ENCODE results near the gene AKAP8. TPM values are rescaled to one million over a fixed set of nuclear protein-coding genes. Genes with fewer than 3 reads are reported as not detected.

The AKAP8 gene
- polyA plus RNA-seq, 1 donor from 2014 or later, result 22.7 TPM

DNA sequence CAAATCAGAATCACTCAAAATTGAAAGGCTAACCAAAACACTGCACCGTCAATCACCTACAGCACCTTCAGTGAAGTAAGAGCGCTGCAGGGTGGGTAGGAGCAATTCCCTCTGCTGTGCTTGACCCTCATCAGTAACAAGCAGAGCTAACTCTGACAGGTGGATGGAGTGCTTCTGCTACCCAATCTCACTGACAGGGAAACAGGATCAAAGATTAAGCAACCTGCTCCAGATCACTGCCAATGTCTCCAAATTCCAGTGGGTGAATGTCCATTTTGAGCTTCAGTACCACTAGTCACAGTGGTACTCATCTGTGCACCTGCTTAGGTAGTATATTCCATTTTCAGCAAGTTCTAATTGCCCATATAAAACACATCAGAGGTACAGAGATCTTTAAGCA is 72.4 kb downstream of the AKAP8 start:
- Histone ChIP-seq H3F3A (ENCODE audit: insufficient read depth, low read length, poor library complexity, severe bottlenecking) (no peaks in the 10 kb centered on the region), H3K9me3 (ENCODE audit: low read length) (peaks cover 15% of the 10 kb centered on the region), H3K27me3 (ENCODE audit: insufficient read depth, low read depth, low read length) (no peaks in the 10 kb centered on the region), H3K4me2 (ENCODE audit: low read length) (no peak overlapping the region), H2AFZ (ENCODE audit: low read depth, low read length) (no peak overlapping the region), H4K20me1 (ENCODE audit: insufficient read depth) (no peaks in the 10 kb centered on the region), H3K9me2 (ENCODE audit: insufficient read depth, low read length) (no peaks in the 10 kb centered on the region), H3K9ac (ENCODE audit: low read length) (no peak overlapping the region), H3K4me3 (ENCODE audit: low read length) (no peak overlapping the region), H3K79me2 (replicated peaks; ENCODE audit: insufficient read depth, low read length) (peaks cover 81% of the 10 kb centered on the region), H3K36me3 (ENCODE audit: insufficient read depth, low read length) (no peaks in the 10 kb centered on the region), H3K27ac (ENCODE audit: low read length) (no peak overlapping the region)
- no peak for TF ChIP-seq SMC3 (conservative IDR thresholded peaks at IDR 0.05; ENCODE audit: poor library complexity)
- TF ChIP-seq MXI1 (conservative IDR thresholded peaks at IDR 0.05; ENCODE audit: poor library complexity, severe bottlenecking), result no peak
- TF ChIP-seq EP300 (conservative IDR thresholded peaks at IDR 0.05; ENCODE audit: poor library complexity, severe bottlenecking), result no peak

- H3K79me2 ChIP-seq (replicated peaks; ENCODE audit: insufficient read depth, low read length), result peaks cover 79% of the 10 kb centered on the region
- no peaks in the 10 kb centered on the region for H3F3A ChIP-seq (ENCODE audit: insufficient read depth, low read length, poor library complexity, severe bottlenecking)
- no peak overlapping the region for H3K9ac ChIP-seq (ENCODE audit: low read length)
- no peaks in the 10 kb centered on the region for H3K27me3 ChIP-seq (ENCODE audit: insufficient read depth, low read depth, low read length)
- no peak overlapping the region for H3K4me3 ChIP-seq (ENCODE audit: low read length)
- TF ChIP-seq RAD21 (conservative IDR thresholded peaks at IDR 0.05) (no peak), EZH2 (IDR thresholded peaks at IDR 0.05; ENCODE audit: borderline replicate concordance, insufficient read depth, low read length, poor library complexity, severe bottlenecking) (no peak)
- H3K9me2 ChIP-seq (ENCODE audit: insufficient read depth, low read length), result no peaks in the 10 kb centered on the region
- no peak overlapping the region for H3K27ac ChIP-seq (ENCODE audit: low read length)
- no peak overlapping the region for H2AFZ ChIP-seq (ENCODE audit: low read depth, low read length)
- H3K4me2 ChIP-seq (ENCODE audit: low read length), result no peak overlapping the region
- peaks cover 15% of the 10 kb centered on the region for H3K9me3 ChIP-seq (ENCODE audit: low read length)
- no peaks in the 10 kb centered on the region for H4K20me1 ChIP-seq (ENCODE audit: insufficient read depth)
- H3K36me3 ChIP-seq (ENCODE audit: insufficient read depth, low read length), result no peaks in the 10 kb centered on the region
These were observed 73.8 kb downstream of the AKAP8 start for GRCh38 chr19:15305582-15306334.

DNA sequence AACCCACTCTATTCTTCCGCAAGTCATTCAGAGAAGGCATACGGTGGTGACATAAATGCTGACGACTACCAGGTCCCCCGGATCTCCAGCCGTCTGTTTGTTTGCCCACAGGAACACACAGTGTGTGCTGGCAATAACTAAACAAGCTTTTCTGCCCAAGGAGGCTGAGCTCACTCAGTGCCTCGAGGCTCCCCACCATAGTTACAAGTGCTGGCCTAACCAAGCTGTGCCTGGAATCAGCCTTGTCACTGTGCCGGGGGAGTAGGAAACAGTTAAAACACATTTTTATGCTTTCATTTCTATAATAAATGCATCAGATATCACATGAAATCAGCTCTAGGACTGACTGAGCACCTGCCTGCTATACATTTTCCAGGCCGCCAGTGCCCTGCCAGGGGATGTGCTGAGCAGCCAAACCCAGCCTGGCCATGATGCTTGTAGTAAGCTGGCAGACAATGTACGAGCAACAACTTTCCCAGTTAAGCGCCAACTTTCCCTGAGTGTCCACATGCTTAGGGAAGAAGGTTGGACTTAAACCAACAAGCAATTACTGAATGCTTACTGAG is 75.4 kb downstream of the AKAP8 start:
- Histone ChIP-seq H3K79me2 (replicated peaks; ENCODE audit: insufficient read depth, low read length) (peaks cover 85% of the 10 kb centered on the region), H3K9me2 (ENCODE audit: insufficient read depth, low read length) (no peaks in the 10 kb centered on the region), H3K27me3 (ENCODE audit: insufficient read depth, low read depth, low read length) (no peaks in the 10 kb centered on the region), H3K9me3 (ENCODE audit: low read length) (peaks cover 15% of the 10 kb centered on the region), H3K27ac (ENCODE audit: low read length) (no peak overlapping the region), H3K36me3 (ENCODE audit: insufficient read depth, low read length) (no peaks in the 10 kb centered on the region), H3K4me2 (ENCODE audit: low read length) (no peak overlapping the region), H4K20me1 (ENCODE audit: insufficient read depth) (no peaks in the 10 kb centered on the region), H3K9ac (ENCODE audit: low read length) (no peak overlapping the region), H3F3A (ENCODE audit: insufficient read depth, low read length, poor library complexity, severe bottlenecking) (no peaks in the 10 kb centered on the region), H3K4me3 (ENCODE audit: low read length) (no peak overlapping the region), H2AFZ (ENCODE audit: low read depth, low read length) (no peak overlapping the region)
- TF ChIP-seq SMC3 (conservative IDR thresholded peaks at IDR 0.05; ENCODE audit: poor library complexity) (no peak), TAF1 (IDR thresholded peaks at IDR 0.05; ENCODE audit: low read depth) (no peak), REST (IDR thresholded peaks at IDR 0.05; ENCODE audit: borderline replicate concordance) (no peak)

Small RNA genes lying within 50 kb of the gene (small RNA-seq; reads per million reads assigned to genes)
- gene AC005776.1, result 0 reads per million in 3 experiments

Other genes with a start within 250 kb of the AKAP8 start
- 0.21 and 0.34 TPM in 2 replicates for gene NOTCH3, start 178.8 kb downstream of the AKAP8 start, polyA plus RNA-seq
- gene EPHX3, start 147.3 kb downstream of the AKAP8 start, polyA plus RNA-seq, result not detected in 2 replicates
- 3.6 and 5.8 TPM in 2 replicates for gene BRD4, start 47.2 kb downstream of the AKAP8 start, polyA plus RNA-seq
- gene AKAP8L, start 39.2 kb upstream of the AKAP8 start, polyA plus RNA-seq, result 280 and 281 TPM in 2 replicates
- 13.0 and 19.6 TPM in 2 replicates for gene WIZ, start 70.2 kb upstream of the AKAP8 start, polyA plus RNA-seq
- gene RASAL3, start 84.8 kb upstream of the AKAP8 start, polyA plus RNA-seq, result 1.1 TPM in 1 of 2 replicates, not detected in the other
- not detected in 2 replicates for gene PGLYRP2, start 99.7 kb upstream of the AKAP8 start, polyA plus RNA-seq
- not detected in 2 replicates for gene CYP4F22, start 128.7 kb upstream of the AKAP8 start, polyA plus RNA-seq
- not detected in 2 replicates for gene CYP4F8, start 235.4 kb upstream of the AKAP8 start, polyA plus RNA-seq

Data from neural cell (in vitro differentiated cells).